Measurements from ENCODE around the gene C2CD4C.

The C2CD4C gene

GRCh38 chr19:437041-437440 is 28.1 kb upstream of the C2CD4C start:
- no peak for DNase-seq
- ChIA-PET CTCF (no interaction called here), POLR2A (no interaction called here)
- H3K27ac ChIP-seq (ENCODE audit: insufficient read depth in 1 of 2, low read depth in 1 of 2, low read length in 2 of 2, poor library complexity in 1 of 2, severe bottlenecking in 2 of 2): no peak overlapping the region
- H3K9me3 ChIP-seq (ENCODE audit: control extremely low read depth in 1 of 5, control insufficient read depth in 4 of 5, insufficient read depth in 2 of 5, low read depth in 1 of 5, low read length in 4 of 5): peaks cover 0 to 2% (median 0%) of the 10 kb centered on the region in 5 experiments
- peaks cover 0 to 30% (median 0%) of the 10 kb centered on the region in 5 experiments for H3K27me3 ChIP-seq (replicated peaks in 2 of 5; ENCODE audit: control insufficient read depth in 4 of 5, insufficient read depth in 5 of 5, low read length in 4 of 5)
- 95% methylated on average over 22 of the region's 22 CpGs for WGBS (ENCODE audit: insufficient coverage)
- H3K4me3 ChIP-seq (ENCODE audit: control insufficient read depth in 1 of 7, extremely low read depth in 1 of 7, insufficient read depth in 4 of 7, low read depth in 2 of 7, low read length in 6 of 7): no peak overlapping the region
- H3K36me3 ChIP-seq (ENCODE audit: control insufficient read depth in 4 of 4, insufficient read depth in 4 of 4, low read length in 3 of 4): no peaks in the 10 kb centered on the region
- H3K4me1 ChIP-seq (ENCODE audit: control extremely low read depth in 1 of 4, control insufficient read depth in 4 of 4, insufficient read depth in 4 of 4, low read length in 3 of 4): peaks cover 0 to 14% (median 13%) of the 10 kb centered on the region in 4 experiments

GRCh38 chr19:436413-436950 is 27.5 kb upstream of the C2CD4C start:
- no peak overlapping the region for H3K27ac ChIP-seq (ENCODE audit: insufficient read depth in 1 of 2, low read depth in 1 of 2, low read length in 2 of 2, poor library complexity in 1 of 2, severe bottlenecking in 2 of 2)
- 94% methylated on average over 19 of the region's 29 CpGs for WGBS (ENCODE audit: insufficient coverage)
- no peak for DNase-seq
- H3K4me1 ChIP-seq (ENCODE audit: control extremely low read depth in 1 of 4, control insufficient read depth in 4 of 4, insufficient read depth in 4 of 4, low read length in 3 of 4): peaks cover 0 to 14% (median 12%) of the 10 kb centered on the region in 4 experiments
- no peak overlapping the region for H3K4me3 ChIP-seq (ENCODE audit: control insufficient read depth in 1 of 7, extremely low read depth in 1 of 7, insufficient read depth in 4 of 7, low read depth in 2 of 7, low read length in 6 of 7)
- H3K9me3 ChIP-seq (ENCODE audit: control extremely low read depth in 1 of 5, control insufficient read depth in 4 of 5, insufficient read depth in 2 of 5, low read depth in 1 of 5, low read length in 4 of 5): peaks cover 0 to 2% (median 0%) of the 10 kb centered on the region in 5 experiments
- peaks cover 0 to 29% (median 0%) of the 10 kb centered on the region in 5 experiments for H3K27me3 ChIP-seq (replicated peaks in 2 of 5; ENCODE audit: control insufficient read depth in 4 of 5, insufficient read depth in 5 of 5, low read length in 4 of 5)
- POLR2A ChIA-PET: no interaction called here
- H3K36me3 ChIP-seq (ENCODE audit: control insufficient read depth in 4 of 4, insufficient read depth in 4 of 4, low read length in 3 of 4): no peaks in the 10 kb centered on the region
- CTCF ChIA-PET: no interaction called here

- POLR2A ChIA-PET: no interaction called here
- 87% methylated on average over 26 of the region's 33 CpGs for WGBS (ENCODE audit: insufficient coverage)
- no peak overlapping the region for H3K4me3 ChIP-seq (ENCODE audit: control insufficient read depth in 1 of 7, extremely low read depth in 1 of 7, insufficient read depth in 4 of 7, low read depth in 2 of 7, low read length in 6 of 7)
- H3K27me3 ChIP-seq (replicated peaks in 2 of 5; ENCODE audit: control insufficient read depth in 4 of 5, insufficient read depth in 5 of 5, low read length in 4 of 5): peaks cover 0 to 28% (median 0%) of the 10 kb centered on the region in 5 experiments
- no peak for DNase-seq
- H3K36me3 ChIP-seq (ENCODE audit: control insufficient read depth in 4 of 4, insufficient read depth in 4 of 4, low read length in 3 of 4): no peaks in the 10 kb centered on the region
- CTCF ChIA-PET: interaction anchor here (0.9 kb wide), 1 partner anchor 13 kb away, joined by 3 read pairs; no protein-coding TSS in a partner anchor
- peaks cover 0 to 8% (median 6%) of the 10 kb centered on the region in 4 experiments for H3K4me1 ChIP-seq (ENCODE audit: control extremely low read depth in 1 of 4, control insufficient read depth in 4 of 4, insufficient read depth in 4 of 4, low read length in 3 of 4)
- no peak overlapping the region for H3K27ac ChIP-seq (ENCODE audit: insufficient read depth in 1 of 2, low read depth in 1 of 2, low read length in 2 of 2, poor library complexity in 1 of 2, severe bottlenecking in 2 of 2)
- peaks cover 0 to 3% (median 1%) of the 10 kb centered on the region in 5 experiments for H3K9me3 ChIP-seq (ENCODE audit: control extremely low read depth in 1 of 5, control insufficient read depth in 4 of 5, insufficient read depth in 2 of 5, low read depth in 1 of 5, low read length in 4 of 5)
These were observed 26.9 kb upstream of the C2CD4C start for GRCh38 chr19:435707-436412.

- POLR2A ChIA-PET: no interaction called here
These were observed 26.2 kb upstream of the C2CD4C start for GRCh38 chr19:435056-435706.

GRCh38 chr19:434152-434960 is 25.4 kb upstream of the C2CD4C start:
- DNase-seq: no peak
- H3K4me3 ChIP-seq (ENCODE audit: control insufficient read depth in 1 of 7, extremely low read depth in 1 of 7, insufficient read depth in 4 of 7, low read depth in 2 of 7, low read length in 6 of 7): no peak overlapping the region
- CTCF ChIA-PET: no interaction called here
- no peak overlapping the region for H3K27ac ChIP-seq (ENCODE audit: insufficient read depth in 1 of 2, low read depth in 1 of 2, low read length in 2 of 2, poor library complexity in 1 of 2, severe bottlenecking in 2 of 2)
- peaks cover 0 to 13% (median 9%) of the 10 kb centered on the region in 5 experiments for H3K9me3 ChIP-seq (ENCODE audit: control extremely low read depth in 1 of 5, control insufficient read depth in 4 of 5, insufficient read depth in 2 of 5, low read depth in 1 of 5, low read length in 4 of 5)
- POLR2A ChIA-PET: no interaction called here
- H3K36me3 ChIP-seq (ENCODE audit: control insufficient read depth in 4 of 4, insufficient read depth in 4 of 4, low read length in 3 of 4): no peaks in the 10 kb centered on the region
- peaks cover 0 to 22% (median 0%) of the 10 kb centered on the region in 5 experiments for H3K27me3 ChIP-seq (replicated peaks in 2 of 5; ENCODE audit: control insufficient read depth in 4 of 5, insufficient read depth in 5 of 5, low read length in 4 of 5)
- WGBS (ENCODE audit: insufficient coverage): 89% methylated on average over 18 of the region's 22 CpGs
- no peaks in the 10 kb centered on the region for H3K4me1 ChIP-seq (ENCODE audit: control extremely low read depth in 1 of 4, control insufficient read depth in 4 of 4, insufficient read depth in 4 of 4, low read length in 3 of 4)

More at GRCh38 chr19:435056-435706, 26.2 kb upstream of the C2CD4C start:
- Histone ChIP-seq H3K27me3 (replicated peaks in 2 of 5; ENCODE audit: control insufficient read depth in 4 of 5, insufficient read depth in 5 of 5, low read length in 4 of 5) (peaks cover 0 to 23% (median 0%) of the 10 kb centered on the region in 5 experiments), H3K36me3 (ENCODE audit: control insufficient read depth in 4 of 4, insufficient read depth in 4 of 4, low read length in 3 of 4) (no peaks in the 10 kb centered on the region), H3K4me1 (ENCODE audit: control extremely low read depth in 1 of 4, control insufficient read depth in 4 of 4, insufficient read depth in 4 of 4, low read length in 3 of 4) (peaks cover 0 to 1% (median under 1%) of the 10 kb centered on the region in 4 experiments), H3K9me3 (ENCODE audit: control extremely low read depth in 1 of 5, control insufficient read depth in 4 of 5, insufficient read depth in 2 of 5, low read depth in 1 of 5, low read length in 4 of 5) (peaks cover 0 to 8% (median 5%) of the 10 kb centered on the region in 5 experiments), H3K4me3 (ENCODE audit: control insufficient read depth in 1 of 7, extremely low read depth in 1 of 7, insufficient read depth in 4 of 7, low read depth in 2 of 7, low read length in 6 of 7) (no peak overlapping the region), H3K27ac (ENCODE audit: insufficient read depth in 1 of 2, low read depth in 1 of 2, low read length in 2 of 2, poor library complexity in 1 of 2, severe bottlenecking in 2 of 2) (no peak overlapping the region)
- WGBS (ENCODE audit: insufficient coverage): 90% methylated on average over 23 of the region's 26 CpGs
- CTCF ChIA-PET: interaction anchor here (0.9 kb wide), 1 partner anchor 14 kb away, joined by 3 read pairs; no protein-coding TSS in a partner anchor
- no peak for DNase-seq

- ChIA-PET CTCF (no interaction called here), POLR2A (no interaction called here)
- no peak for DNase-seq
- Histone ChIP-seq H3K27me3 (replicated peaks in 2 of 5; ENCODE audit: control insufficient read depth in 4 of 5, insufficient read depth in 5 of 5, low read length in 4 of 5) (peaks cover 0 to 4% (median 0%) of the 10 kb centered on the region in 5 experiments), H3K4me3 (ENCODE audit: control insufficient read depth in 1 of 7, extremely low read depth in 1 of 7, insufficient read depth in 4 of 7, low read depth in 2 of 7, low read length in 6 of 7) (no peak overlapping the region), H3K27ac (ENCODE audit: insufficient read depth in 1 of 2, low read depth in 1 of 2, low read length in 2 of 2, poor library complexity in 1 of 2, severe bottlenecking in 2 of 2) (no peak overlapping the region), H3K36me3 (ENCODE audit: control insufficient read depth in 4 of 4, insufficient read depth in 4 of 4, low read length in 3 of 4) (no peaks in the 10 kb centered on the region), H3K4me1 (ENCODE audit: control extremely low read depth in 1 of 4, control insufficient read depth in 4 of 4, insufficient read depth in 4 of 4, low read length in 3 of 4) (peaks cover 0 to 8% (median 5%) of the 10 kb centered on the region in 4 experiments), H3K9me3 (ENCODE audit: control extremely low read depth in 1 of 5, control insufficient read depth in 4 of 5, insufficient read depth in 2 of 5, low read depth in 1 of 5, low read length in 4 of 5) (peaks cover 0 to 15% (median 14%) of the 10 kb centered on the region in 5 experiments)
- 96% methylated on average over 6 of the region's 10 CpGs for WGBS (ENCODE audit: insufficient coverage)
These were observed 21.8 kb upstream of the C2CD4C start for GRCh38 chr19:430701-431100.

Data from common myeloid progenitor, CD34-positive (primary cell).